Measurements from ENCODE around the gene NRN1.

NRN1 gene

GRCh38 chr6:6006428-6007365, at the start of gene NRN1:
Gene NRN1, minus strand, starts transcription at chr6:6006925. Its CDS starts 176 bp downstream, at chr6:6006749.
- TF ChIP-seq CTCF (IDR thresholded peaks at IDR 0.05; ENCODE audit: extremely low read depth, missing control alignments), result no peak
- DNase-seq (ENCODE audit: low spot score), result peak; percentile 63

GRCh38 chr6:6052216-6052615, 45.5 kb upstream of the NRN1 start:
- no peak for TF ChIP-seq CTCF (IDR thresholded peaks at IDR 0.05; ENCODE audit: extremely low read depth, missing control alignments)
- no peak for DNase-seq (ENCODE audit: low spot score)

- no peak for TF ChIP-seq CTCF (IDR thresholded peaks at IDR 0.05; ENCODE audit: extremely low read depth, missing control alignments)
- DNase-seq (ENCODE audit: low spot score), result no peak
Measured at GRCh38 chr6:6046716-6047115, 40.0 kb upstream of the NRN1 start.

- no peak for TF ChIP-seq CTCF (IDR thresholded peaks at IDR 0.05; ENCODE audit: extremely low read depth, missing control alignments)
- DNase-seq (ENCODE audit: low spot score), result no peak
Measured at GRCh38 chr6:6039946-6040509, 33.3 kb upstream of the NRN1 start.

- no peak for DNase-seq (ENCODE audit: low spot score)
- TF ChIP-seq CTCF (IDR thresholded peaks at IDR 0.05; ENCODE audit: extremely low read depth, missing control alignments), result no peak
Measured at GRCh38 chr6:6037179-6037578, 30.5 kb upstream of the NRN1 start.

GRCh38 chr6:6033858-6034257, 27.1 kb upstream of the NRN1 start:
- DNase-seq (ENCODE audit: low spot score), result no peak
- TF ChIP-seq CTCF (IDR thresholded peaks at IDR 0.05; ENCODE audit: extremely low read depth, missing control alignments), result no peak

- no peak for DNase-seq (ENCODE audit: low spot score)
- TF ChIP-seq CTCF (IDR thresholded peaks at IDR 0.05; ENCODE audit: extremely low read depth, missing control alignments), result no peak
Measured at GRCh38 chr6:6026513-6027205, 19.9 kb upstream of the NRN1 start.

Data from GM20000 (cell line).